ENCODE measurements around the gene KCNIP4.

The KCNIP4 gene

DNA sequence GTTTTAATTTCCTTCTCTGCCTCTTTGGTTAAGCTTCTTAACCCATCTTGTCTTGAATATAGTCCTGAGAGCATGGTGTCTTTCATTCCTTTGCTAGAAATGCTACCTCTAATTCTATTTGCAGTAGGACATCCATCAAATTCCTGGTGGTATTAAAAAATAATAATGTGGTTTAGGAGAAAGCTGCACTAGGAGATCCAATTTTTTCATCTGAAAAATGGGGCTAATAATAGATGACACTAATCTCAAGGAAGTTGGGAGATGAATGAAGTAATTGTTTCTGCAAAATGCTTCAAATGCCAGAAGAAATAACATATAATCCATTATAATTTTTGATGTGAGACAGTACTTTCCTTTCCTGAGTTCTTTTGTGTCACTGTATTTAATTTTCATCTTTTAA lies 1053.4 kb downstream of the KCNIP4 start:
- Mint-ChIP-seq H3K36me3 (no peaks in the 10 kb centered on the region), H3K27me3 (no peaks in the 10 kb centered on the region), H3K4me3 (no peak overlapping the region), H3K9me3 (peaks cover 4% of the 10 kb centered on the region), H3K4me1 (no peaks in the 10 kb centered on the region), H3K27ac (no peak overlapping the region)
- no peak for ATAC-seq

GRCh38 chr4:20890761-20891160 lies 1057.8 kb downstream of the KCNIP4 start:
- H3K27me3 Mint-ChIP-seq = no peaks in the 10 kb centered on the region
- no peaks in the 10 kb centered on the region for H3K36me3 Mint-ChIP-seq
- H3K9me3 Mint-ChIP-seq = peaks cover 8% of the 10 kb centered on the region
- no peak overlapping the region for H3K27ac Mint-ChIP-seq
- no peak for ATAC-seq
- H3K4me1 Mint-ChIP-seq = no peaks in the 10 kb centered on the region
- no peak overlapping the region for H3K4me3 Mint-ChIP-seq

DNA sequence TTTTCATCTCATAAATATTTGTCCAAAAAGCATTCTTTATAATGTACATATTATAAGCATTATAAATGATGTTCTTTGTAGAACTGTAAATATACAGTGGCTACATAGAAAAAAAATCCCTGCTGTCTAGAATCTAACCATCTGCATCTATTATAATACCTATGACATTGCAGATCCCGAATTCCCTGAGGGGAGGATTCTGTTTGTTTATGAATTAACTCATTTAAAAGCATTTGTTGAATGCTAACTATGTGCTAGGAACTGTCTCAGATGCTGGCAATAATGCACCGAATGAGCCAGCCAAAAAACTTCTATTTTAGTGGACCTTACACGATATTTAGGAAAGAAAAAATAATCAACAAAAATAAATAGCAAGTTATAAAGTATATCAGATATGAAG lies 1058.7 kb downstream of the KCNIP4 start:
- no peaks in the 10 kb centered on the region for H3K36me3 Mint-ChIP-seq
- ATAC-seq = no peak
- no peaks in the 10 kb centered on the region for H3K27me3 Mint-ChIP-seq
- no peaks in the 10 kb centered on the region for H3K4me1 Mint-ChIP-seq
- H3K4me3 Mint-ChIP-seq = no peak overlapping the region
- H3K27ac Mint-ChIP-seq = no peak overlapping the region
- peaks cover 8% of the 10 kb centered on the region for H3K9me3 Mint-ChIP-seq

GRCh38 chr4:20883677-20884076 lies 1064.9 kb downstream of the KCNIP4 start:
- Mint-ChIP-seq H3K36me3 (no peaks in the 10 kb centered on the region), H3K27ac (no peak overlapping the region), H3K4me1 (no peaks in the 10 kb centered on the region), H3K27me3 (no peaks in the 10 kb centered on the region), H3K4me3 (no peak overlapping the region), H3K9me3 (peaks cover 10% of the 10 kb centered on the region)
- ATAC-seq = no peak

GRCh38 chr4:20883231-20883630 lies 1065.3 kb downstream of the KCNIP4 start:
- no peak overlapping the region for H3K27ac Mint-ChIP-seq
- no peak overlapping the region for H3K4me3 Mint-ChIP-seq
- H3K9me3 Mint-ChIP-seq = peaks cover 10% of the 10 kb centered on the region
- H3K27me3 Mint-ChIP-seq = no peaks in the 10 kb centered on the region
- H3K4me1 Mint-ChIP-seq = no peaks in the 10 kb centered on the region
- no peaks in the 10 kb centered on the region for H3K36me3 Mint-ChIP-seq
- ATAC-seq = no peak

DNA sequence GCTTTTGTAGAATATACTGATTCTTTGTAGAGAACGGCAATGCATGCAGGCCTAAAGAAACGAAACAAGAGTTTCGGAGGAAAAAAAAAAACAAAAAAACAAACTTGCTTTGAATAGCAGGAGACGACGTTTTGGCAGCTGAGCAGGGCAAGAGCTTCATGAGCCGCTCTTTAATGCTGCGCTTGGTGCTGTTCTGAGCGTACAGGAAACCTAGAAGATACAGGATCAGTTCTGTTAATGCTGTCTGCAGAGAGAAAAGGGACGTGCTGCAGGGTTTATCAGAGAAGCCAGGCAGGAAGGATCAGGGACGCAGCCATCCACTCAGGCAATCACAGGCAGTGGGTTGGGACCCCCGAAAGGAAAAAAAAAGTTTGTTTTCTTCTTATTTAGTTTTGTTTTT lies 1066.1 kb downstream of the KCNIP4 start:
- Mint-ChIP-seq H3K4me1 (no peaks in the 10 kb centered on the region), H3K36me3 (no peaks in the 10 kb centered on the region), H3K27me3 (no peaks in the 10 kb centered on the region), H3K4me3 (no peak overlapping the region), H3K9me3 (peaks cover 10% of the 10 kb centered on the region), H3K27ac (no peak overlapping the region)
- ATAC-seq = no peak

GRCh38 chr4:20881658-20882057 lies 1066.9 kb downstream of the KCNIP4 start:
- H3K36me3 Mint-ChIP-seq = no peaks in the 10 kb centered on the region
- ATAC-seq = no peak
- H3K4me1 Mint-ChIP-seq = no peaks in the 10 kb centered on the region
- no peaks in the 10 kb centered on the region for H3K27me3 Mint-ChIP-seq
- H3K27ac Mint-ChIP-seq = no peak overlapping the region
- no peak overlapping the region for H3K4me3 Mint-ChIP-seq
- peaks cover 6% of the 10 kb centered on the region for H3K9me3 Mint-ChIP-seq

DNA sequence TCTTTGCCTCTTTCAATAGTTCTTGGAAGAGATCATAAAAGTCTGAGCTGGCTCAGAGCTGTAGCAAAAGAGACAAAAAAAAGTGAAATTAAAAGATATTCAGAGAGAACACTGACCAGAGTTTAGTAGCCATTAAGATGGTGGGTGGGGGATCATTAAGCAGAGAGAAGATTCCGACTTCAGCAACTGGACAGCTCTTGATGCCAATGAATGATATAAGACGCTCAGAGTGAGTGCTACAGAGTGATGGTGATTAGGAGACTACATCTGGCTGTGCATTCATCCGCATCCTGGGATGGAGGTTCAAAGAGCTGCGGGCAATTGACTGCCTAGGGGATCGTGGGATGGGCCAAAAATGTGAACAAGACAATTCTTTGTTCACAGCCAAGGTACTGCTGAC lies 1069.8 kb downstream of the KCNIP4 start:
- Mint-ChIP-seq H3K27ac (no peak overlapping the region), H3K36me3 (no peaks in the 10 kb centered on the region), H3K27me3 (no peaks in the 10 kb centered on the region), H3K9me3 (peaks cover 5% of the 10 kb centered on the region), H3K4me1 (no peaks in the 10 kb centered on the region), H3K4me3 (no peak overlapping the region)
- ATAC-seq = no peak

GRCh38 chr4:20870436-20870835 lies 1078.1 kb downstream of the KCNIP4 start:
- Mint-ChIP-seq H3K36me3 (no peaks in the 10 kb centered on the region), H3K27me3 (no peaks in the 10 kb centered on the region), H3K4me1 (no peaks in the 10 kb centered on the region), H3K9me3 (peaks cover 6% of the 10 kb centered on the region), H3K27ac (no peak overlapping the region), H3K4me3 (no peak overlapping the region)
- ATAC-seq = no peak

GRCh38 chr4:20868108-20868507 lies 1080.5 kb downstream of the KCNIP4 start:
- Mint-ChIP-seq H3K27ac (no peak overlapping the region), H3K27me3 (no peaks in the 10 kb centered on the region), H3K9me3 (peaks cover 3% of the 10 kb centered on the region), H3K4me3 (no peak overlapping the region), H3K36me3 (no peaks in the 10 kb centered on the region), H3K4me1 (no peaks in the 10 kb centered on the region)
- ATAC-seq = no peak

DNA sequence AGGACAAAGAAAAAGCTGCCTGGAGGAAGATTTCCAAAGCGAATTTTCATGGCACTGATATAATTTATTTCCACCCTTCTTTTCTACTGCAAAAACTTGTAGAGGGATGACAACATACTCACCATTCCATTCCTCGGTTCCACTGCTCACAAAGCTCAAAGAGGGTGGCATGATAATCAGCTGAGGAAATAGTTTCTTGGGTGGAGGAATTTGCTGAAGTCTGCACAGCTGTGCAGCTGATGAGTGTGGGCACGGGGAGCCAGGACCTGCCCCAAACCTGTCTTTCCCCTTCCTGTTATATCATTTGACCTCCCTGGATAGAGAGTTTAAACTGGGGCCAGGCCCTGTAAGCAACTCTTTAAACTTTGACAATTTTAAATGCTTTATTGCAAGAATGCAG lies 1087.7 kb downstream of the KCNIP4 start:
- peaks cover 4% of the 10 kb centered on the region for H3K9me3 Mint-ChIP-seq
- no peak overlapping the region for H3K27ac Mint-ChIP-seq
- ATAC-seq = no peak
- H3K4me3 Mint-ChIP-seq = no peak overlapping the region
- no peaks in the 10 kb centered on the region for H3K4me1 Mint-ChIP-seq
- H3K36me3 Mint-ChIP-seq = no peaks in the 10 kb centered on the region
- no peaks in the 10 kb centered on the region for H3K27me3 Mint-ChIP-seq

DNA sequence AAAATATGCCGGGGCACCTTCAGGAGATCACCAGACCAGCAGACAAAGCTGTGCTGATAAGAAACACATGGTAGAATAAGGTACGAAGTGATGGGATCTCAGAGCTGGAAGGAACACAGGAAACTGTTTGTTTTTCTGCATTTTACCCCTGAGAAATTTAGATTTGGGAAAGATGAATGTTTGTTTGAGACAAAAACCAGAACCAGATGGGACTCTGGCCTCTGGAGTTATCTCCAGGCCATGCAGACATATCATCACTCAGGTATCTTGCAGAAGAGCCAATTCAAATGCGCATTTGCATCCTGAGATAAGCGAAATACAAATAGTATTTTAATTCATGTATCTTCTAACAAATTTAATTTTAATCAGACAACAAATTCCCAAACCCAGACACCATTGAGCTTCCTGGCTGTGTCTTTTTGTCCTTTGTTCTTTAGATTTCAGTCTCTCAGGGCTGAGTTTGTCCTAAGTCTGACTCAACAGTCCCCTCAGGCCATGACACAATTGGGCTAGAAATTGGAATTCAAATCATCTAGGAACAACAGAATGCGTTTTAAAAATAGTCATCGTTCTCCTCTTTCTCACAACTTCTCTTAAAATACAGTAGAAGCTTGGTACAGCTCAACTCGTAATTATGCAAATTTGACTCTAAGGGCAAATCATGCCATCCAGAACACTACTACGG lies 1089.3 kb downstream of the KCNIP4 start:
- ATAC-seq = no peak
- H3K27ac Mint-ChIP-seq = no peak overlapping the region
- no peaks in the 10 kb centered on the region for H3K27me3 Mint-ChIP-seq
- H3K4me3 Mint-ChIP-seq = no peak overlapping the region
- H3K4me1 Mint-ChIP-seq = no peaks in the 10 kb centered on the region
- H3K9me3 Mint-ChIP-seq = peaks cover 4% of the 10 kb centered on the region
- H3K36me3 Mint-ChIP-seq = no peaks in the 10 kb centered on the region

DNA sequence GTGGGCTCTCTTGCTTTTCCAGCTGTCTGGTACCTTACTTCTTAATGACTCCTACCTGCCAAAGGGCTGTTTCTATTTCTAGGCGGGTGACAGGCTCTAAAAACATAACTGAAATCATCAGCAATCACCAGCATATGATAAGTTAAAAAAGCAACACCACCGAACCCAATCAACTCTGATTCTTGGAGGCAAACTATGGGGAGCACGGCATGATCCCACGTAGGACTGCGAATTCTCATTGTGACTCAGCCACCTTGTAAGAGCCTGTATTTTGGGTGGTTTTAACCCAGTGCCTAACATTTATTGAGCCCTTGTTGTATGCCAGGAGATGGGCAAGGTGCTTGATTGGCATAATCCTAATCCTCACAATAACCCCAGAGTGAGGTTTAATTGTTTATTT lies 1091.5 kb downstream of the KCNIP4 start:
- H3K4me3 Mint-ChIP-seq = no peak overlapping the region
- H3K27ac Mint-ChIP-seq = no peak overlapping the region
- ATAC-seq = no peak

DNA sequence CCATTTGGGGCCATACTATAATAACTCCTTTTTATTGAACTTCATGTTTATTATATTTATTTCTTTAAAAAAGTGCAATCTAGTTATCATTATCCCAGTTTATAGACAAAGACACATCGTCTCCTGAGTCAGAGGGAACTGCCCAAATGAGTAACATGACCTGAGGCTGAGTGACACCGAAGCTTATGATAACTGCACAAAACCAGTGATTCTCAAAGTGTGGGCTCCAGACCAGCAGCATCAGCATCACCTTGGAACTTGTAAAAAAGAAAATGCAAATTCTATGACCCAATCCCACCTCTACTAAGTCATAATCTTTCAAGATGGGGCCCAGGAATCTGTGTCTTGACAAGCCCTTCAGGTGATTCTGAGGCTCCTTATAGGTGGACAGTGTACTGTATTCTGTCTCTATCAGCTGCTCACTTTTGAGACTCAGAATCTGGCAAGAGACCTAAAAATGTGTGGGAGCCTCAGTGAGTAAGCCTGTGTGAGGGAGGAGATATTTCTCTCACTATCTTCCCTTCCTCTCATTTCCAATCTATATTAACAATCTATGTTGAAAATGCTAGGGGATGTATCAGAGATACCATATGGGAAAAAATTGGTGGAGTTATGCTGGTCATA lies 1101.3 kb downstream of the KCNIP4 start:
- Mint-ChIP-seq H3K27ac (no peak overlapping the region), H3K9me3 (peaks cover 9% of the 10 kb centered on the region), H3K4me3 (no peak overlapping the region), H3K36me3 (no peaks in the 10 kb centered on the region), H3K4me1 (no peaks in the 10 kb centered on the region), H3K27me3 (no peaks in the 10 kb centered on the region)
- ATAC-seq = no peak

More for the DNA sequence above, 1091.5 kb downstream of the KCNIP4 start:
- no peaks in the 10 kb centered on the region for H3K4me1 Mint-ChIP-seq
- no peaks in the 10 kb centered on the region for H3K27me3 Mint-ChIP-seq
- H3K36me3 Mint-ChIP-seq = no peaks in the 10 kb centered on the region
- H3K9me3 Mint-ChIP-seq = peaks cover 2% of the 10 kb centered on the region

DNA sequence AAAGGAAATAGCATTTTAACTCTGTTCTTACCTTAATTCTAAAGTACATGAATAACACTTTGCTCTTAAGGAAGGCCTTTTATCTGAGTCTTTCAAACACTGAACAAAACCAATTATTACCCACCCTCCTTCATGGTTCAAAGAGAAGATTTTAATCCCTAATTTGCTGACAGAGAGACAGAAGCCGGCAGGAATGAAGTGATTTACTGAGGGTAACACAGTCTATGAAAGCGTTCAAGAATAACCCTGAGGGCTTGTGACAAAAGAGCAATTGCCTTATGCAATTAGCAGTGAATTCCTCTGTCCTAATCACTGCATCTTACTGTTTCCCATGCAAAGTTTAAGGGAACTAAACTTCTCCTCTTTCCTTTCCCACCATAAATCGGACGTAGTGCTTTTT lies 1104.3 kb downstream of the KCNIP4 start:
- H3K36me3 Mint-ChIP-seq = no peaks in the 10 kb centered on the region
- H3K4me1 Mint-ChIP-seq = no peaks in the 10 kb centered on the region
- no peak overlapping the region for H3K27ac Mint-ChIP-seq
- H3K27me3 Mint-ChIP-seq = no peaks in the 10 kb centered on the region
- H3K9me3 Mint-ChIP-seq = peaks cover 6% of the 10 kb centered on the region
- H3K4me3 Mint-ChIP-seq = no peak overlapping the region
- ATAC-seq = no peak

DNA sequence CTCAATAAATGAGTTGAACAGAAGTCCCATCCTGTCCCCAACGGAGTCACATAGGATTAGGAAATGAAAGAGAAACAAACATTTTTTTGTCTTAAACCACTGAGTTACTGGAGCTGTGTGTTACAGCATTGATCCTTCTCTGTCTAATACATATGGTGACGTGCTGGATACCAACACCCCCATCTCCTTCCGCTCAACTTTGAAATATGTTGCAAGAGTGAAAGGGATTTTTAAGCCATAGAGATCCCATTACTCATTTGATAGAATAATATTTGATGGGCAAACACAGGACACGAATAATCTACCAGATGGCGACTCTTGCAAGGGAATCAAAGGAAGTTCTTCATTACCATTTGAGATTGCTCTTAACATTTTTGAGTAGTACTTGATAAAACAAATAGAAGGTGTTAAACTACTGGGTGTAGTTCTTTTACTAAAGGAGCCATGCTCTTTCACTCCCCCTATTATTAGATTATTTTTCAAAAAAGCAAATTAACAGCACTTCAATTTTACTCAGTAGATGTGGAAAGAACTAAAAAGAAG lies 1107.9 kb downstream of the KCNIP4 start:
- peaks cover 3% of the 10 kb centered on the region for H3K9me3 Mint-ChIP-seq
- H3K27me3 Mint-ChIP-seq = no peaks in the 10 kb centered on the region
- H3K27ac Mint-ChIP-seq = no peak overlapping the region
- no peaks in the 10 kb centered on the region for H3K36me3 Mint-ChIP-seq
- no peak for ATAC-seq
- no peak overlapping the region for H3K4me3 Mint-ChIP-seq
- H3K4me1 Mint-ChIP-seq = no peaks in the 10 kb centered on the region

All from stimulated activated memory B cell treated with anti-CD40 and anti-IgM and Interleukin-4, amounts not matched to agents 10 μg/mL and 1 μg/mL and 100 μg/mL, for 72 hours (primary cell).